Activated CD4-positive, CD25-positive, alpha-beta regulatory T cell treated with anti-CD3 and anti-CD28 coated beads, Interleukin-2, amount 50 U/mL, for 72 hours (primary cell): ENCODE measurements around the gene POLR1A.

Source experiments
- DNase-seq: peaks from one replicate; pipeline ENCODE4 v3.0.0; 2021

Gene POLR1A

DNA sequence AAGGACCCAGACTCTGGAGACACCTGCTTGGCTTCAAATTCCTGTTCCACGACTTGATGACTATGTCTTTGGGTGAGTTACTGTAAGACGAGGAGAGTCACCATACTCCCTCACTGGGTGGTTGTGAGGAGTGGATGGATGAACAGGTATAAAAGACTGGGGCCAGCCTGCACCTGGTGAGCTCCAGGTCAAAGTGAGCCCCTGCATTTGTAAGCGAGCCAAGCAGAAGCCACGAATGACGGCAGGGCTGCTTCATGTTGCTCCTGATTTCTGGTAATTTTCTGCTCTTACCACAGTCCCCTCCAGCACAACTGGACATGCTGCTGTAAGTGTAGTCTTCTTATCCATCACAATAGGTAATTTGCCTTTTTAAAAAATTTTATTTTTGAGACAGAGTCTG is 86.6 kb downstream of the POLR1A start:
- DNase-seq: no peak

DNA sequence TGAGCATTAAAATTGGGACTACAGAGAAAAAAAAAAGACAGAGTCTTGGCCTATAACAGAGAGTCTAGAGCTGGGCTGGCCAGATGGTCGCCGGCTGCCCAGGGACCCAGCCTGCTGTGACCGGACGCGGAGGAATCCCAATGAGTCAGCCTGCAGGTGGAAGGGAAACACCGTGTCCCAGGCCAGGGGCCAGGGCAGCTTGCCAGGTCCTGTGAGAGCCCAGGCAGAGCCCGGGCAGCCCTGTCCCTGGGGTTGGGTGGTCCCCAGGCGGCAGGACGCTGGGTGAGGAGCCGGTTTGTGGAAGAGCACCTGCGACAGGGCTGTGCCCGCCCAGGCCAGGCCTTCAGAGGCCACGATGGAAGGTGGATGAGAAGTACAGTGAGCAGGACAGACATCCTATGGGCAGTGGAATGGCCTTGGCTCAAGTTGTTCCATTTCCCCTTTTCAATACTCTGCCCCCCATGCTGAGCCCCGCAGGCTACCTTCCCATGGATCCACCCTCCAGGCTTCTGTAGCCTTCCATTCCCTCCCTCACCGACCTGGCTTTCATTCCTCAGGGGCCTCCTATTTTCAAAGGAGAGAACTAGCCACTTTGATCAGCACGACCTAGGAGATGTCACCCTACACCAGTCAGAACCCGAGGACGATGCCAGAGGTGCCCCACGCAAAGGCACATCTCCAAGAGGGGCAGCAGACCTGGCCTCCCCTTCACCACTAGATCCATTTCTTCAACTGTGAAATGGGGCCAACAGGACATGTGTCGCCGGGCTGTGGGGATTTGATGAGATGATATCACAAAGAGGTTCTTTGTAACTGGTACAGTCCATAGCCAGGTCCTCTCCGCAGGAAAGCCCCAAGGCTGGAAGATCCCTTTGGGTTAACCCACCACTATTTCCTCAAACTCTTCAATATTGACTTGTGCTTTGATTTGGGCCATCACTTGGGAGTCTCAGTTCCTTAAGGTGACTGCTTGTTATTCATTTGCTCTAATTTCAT is 87.5 kb downstream of the POLR1A start:
- DNase-seq: no peak

GRCh38 chr2:86016581-86016980 is 89.1 kb downstream of the POLR1A start:
- DNase-seq: no peak

DNA sequence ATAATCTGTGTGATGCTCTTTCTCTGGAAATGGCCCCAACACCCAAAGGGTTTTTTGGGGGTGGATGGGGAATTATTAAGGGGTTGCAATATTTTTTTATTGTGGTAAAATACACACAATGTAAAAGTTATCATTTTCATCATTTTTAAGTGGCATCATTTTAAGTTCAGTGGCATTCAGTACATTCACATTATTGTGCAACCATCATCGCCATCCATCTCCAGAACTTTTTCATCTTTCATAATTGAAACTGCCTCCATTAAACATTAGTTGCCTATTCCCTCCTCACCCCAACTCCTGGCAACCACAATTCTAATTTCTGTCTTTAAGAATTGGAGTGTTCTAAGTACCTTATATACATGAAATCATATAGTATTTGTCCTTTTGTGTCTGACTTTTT is 90.0 kb downstream of the POLR1A start:
- DNase-seq: no peak

DNA sequence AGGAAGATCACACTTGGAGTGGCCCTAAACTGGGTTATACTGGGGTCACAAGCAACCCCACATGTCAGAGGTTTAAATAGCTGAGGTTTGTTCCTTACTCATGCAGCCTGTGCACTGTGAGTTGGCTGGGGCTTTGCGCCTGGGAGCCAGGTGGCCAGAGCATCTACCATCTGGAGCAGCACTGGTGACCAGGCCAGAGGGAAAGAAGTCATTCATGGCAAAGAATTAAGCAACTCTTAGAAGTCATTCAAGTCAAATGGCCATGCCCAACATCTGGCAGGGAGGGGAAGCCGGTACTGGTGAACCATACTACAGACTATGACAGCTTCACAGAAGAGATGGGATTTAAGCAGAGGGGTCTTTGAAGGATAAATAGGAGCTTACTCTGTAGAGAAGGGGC is 90.7 kb downstream of the POLR1A start:
- DNase-seq: peak; percentile 4

DNA sequence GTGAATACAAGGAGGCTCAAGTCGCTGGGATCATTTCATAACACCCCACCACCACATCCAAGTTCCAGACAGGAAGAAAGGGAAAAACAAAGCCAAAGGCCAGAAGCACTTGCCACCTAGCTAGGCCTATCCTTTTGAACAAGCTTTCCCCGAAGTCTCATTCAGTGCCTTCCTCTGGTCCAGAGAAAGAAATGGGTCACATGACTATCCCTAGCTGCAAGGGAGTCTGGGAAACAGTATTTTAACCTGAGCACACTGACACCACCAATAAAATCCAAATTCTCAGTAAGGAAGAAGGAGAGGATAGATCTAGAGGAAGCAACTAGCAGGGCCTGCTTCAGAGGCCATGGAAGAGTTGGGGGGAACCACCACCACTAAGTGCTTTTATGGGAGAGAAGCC is 91.2 kb downstream of the POLR1A start:
- peak; percentile 3 for DNase-seq

DNA sequence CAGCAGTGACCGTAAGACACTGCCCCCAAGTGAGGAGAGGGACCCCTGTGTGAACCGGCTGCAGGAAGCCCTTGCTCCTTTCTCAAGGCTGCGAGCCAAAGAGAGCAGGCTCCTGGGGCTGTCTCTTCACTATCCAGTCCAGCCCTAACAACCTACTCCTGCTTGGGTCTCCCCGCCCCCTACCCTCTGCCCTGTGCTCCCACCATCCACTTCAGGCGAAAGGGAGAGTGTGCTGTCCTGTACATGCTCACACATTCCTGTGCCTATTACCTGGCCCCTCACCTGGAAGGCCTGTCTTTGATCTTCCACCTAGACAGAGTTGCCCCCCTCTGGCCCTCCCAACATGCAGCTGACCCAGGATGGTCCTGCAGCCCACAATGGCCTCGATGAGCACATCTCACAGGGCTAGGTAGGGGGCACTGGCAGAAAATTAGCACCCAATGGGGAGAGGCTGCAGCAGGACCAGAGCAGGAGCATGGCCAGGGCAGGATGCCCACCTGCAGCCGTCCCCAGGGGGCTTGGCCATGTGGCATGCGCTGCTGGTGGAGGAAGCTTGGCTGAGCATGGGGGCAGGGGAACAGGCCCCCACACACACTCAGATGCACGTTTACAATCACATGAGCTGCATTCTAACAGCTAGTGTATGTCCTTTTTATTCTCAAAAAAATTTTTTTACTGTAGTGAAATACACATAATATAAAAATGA is 93.5 kb downstream of the POLR1A start:
- no peak for DNase-seq

DNA sequence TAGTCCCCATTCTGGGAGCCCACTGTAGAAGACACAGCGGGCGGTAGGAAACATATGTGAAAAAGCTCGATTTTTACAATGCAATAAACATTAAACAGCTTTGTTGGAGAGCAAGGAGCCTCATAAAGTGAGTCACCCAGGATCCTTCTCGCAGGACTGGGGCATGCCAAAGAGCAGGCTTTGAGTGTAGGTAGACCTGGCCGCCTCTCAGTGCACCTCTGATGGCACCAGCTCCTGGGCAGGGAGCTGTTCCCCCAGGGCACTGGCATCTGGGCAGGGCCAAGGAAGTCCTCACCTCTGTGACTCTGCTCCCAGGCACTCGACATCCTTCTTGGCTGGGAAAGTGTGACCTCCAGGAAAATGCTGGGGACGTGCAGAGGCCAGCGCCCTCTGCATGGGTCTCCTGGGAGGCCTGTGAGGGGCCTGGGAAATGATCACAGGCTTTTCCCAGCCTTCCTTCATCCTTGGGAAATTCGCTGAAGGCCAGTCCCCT is 94.2 kb downstream of the POLR1A start:
- DNase-seq: no peak

DNA sequence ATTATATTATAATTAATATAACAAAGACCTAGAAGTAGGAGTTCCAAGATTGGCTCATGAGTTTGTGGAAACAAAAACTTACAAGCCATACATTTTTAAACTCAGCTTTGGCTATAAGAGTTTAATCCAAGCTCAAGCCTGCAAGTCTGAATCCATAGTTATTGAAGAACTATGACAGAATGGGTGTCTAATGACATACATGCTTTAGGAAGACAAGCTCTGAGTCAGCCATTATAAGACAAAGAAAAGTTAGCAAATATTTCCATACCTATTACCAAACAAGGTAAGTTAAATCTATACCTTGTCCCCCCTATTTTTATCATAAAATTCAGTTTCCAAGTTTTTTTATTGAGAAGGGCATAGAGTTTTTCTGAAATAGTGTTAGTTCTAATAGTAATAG is 95.6 kb downstream of the POLR1A start:
- DNase-seq: no peak

- no peak for DNase-seq
Measured at GRCh38 chr2:86006524-86006923, 99.2 kb downstream of the POLR1A start.

DNA sequence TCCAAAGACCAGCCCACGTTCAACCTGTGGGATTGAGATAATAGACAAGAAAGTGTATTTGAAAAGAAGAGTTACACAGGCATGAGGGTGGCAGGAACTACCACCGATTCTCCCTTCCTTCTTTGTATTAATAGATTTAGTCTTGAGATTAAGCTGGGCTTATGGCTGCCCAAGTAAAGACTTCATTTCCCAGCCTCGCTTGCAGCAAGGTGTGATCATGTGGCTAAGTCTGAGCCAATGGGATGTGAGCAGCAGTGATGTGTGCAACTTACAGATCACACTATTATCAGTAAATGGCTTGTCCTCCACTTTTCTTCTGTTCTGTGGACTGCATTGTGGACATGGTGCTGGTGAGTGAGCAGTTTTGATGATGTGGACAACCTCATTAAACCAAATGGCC is 101.7 kb downstream of the POLR1A start:
- DNase-seq: peak; percentile 12

GRCh38 chr2:86003104-86003503 is 102.6 kb downstream of the POLR1A start:
- DNase-seq: peak; percentile 18

- DNase-seq: no peak
Measured at GRCh38 chr2:86002375-86002774, 103.3 kb downstream of the POLR1A start.

DNA sequence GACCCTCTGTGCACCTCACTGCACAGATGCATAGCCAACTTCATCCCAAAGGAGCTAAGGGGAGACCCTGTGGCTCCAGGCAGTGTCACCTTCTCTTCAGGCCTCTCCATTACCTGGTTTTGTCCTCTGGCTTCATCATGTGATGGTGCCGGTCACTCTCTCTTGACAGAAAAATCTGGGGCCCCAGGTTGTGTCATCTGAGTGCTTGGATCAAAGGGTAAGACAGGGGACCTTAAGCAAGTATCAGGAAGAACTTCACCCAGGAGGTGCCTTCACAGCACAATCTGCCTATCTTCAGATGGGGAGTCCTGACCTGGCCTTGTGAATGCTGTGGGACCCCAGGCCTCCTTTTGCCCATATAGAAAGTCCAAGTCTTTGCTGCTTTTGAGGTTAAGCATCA is 104.4 kb downstream of the POLR1A start:
- DNase-seq: no peak

DNA sequence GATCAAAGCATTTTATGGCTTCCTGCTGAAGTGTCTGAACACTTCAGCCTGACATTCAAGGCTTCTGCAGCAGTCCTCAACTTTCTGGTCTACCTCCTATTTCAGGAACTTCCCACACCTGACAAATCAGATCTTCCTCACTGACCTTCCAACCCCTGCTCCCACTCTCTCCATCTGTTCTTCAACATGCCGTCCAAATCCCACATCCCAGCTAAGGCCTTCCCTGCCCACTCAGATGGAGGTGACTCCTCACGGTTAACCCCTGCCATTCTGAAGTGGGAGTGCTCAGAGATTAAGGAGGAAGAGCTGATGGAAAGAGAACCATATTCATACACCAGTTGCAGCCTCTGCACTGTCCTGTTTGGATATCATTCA is 104.8 kb downstream of the POLR1A start:
- DNase-seq: peak; percentile 20

DNA sequence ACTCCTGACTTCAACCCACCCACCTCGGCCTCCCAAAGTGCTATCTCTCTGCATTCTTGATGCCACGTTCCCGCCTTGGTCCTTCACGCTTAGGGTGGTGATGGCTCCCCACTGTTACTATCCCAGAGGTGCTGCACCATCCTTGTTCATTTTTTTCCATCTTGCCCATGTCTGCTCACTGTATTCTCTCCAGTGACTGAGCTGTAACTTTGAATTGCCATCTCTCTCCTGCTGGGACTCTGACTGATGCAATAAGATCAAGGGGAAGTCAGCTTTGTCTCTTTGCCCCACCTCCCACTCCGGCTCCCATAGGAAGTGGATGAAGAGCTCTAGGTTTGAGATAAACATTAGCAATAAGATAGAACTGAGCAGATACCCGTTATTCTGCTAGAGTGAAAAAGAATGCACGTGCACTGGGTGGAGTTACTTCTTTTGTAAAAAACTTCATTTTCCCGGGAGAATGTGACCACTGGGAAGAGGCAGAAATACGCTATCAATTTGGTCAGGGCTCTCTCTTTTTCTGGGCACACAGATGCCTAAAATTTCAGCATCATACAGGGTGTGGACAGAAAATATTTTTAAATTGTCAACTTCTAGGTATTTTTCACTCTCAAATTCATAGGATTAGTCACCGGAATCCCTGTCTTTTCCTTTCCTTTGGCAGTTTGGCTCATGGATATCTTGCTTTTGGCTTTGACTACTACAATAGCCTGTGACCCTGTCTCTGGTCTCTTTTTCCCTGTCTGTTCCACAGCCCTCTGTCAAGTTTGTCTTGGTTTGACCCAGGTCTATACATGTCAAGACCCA is 105.4 kb downstream of the POLR1A start:
- DNase-seq: peak; percentile 6

DNA sequence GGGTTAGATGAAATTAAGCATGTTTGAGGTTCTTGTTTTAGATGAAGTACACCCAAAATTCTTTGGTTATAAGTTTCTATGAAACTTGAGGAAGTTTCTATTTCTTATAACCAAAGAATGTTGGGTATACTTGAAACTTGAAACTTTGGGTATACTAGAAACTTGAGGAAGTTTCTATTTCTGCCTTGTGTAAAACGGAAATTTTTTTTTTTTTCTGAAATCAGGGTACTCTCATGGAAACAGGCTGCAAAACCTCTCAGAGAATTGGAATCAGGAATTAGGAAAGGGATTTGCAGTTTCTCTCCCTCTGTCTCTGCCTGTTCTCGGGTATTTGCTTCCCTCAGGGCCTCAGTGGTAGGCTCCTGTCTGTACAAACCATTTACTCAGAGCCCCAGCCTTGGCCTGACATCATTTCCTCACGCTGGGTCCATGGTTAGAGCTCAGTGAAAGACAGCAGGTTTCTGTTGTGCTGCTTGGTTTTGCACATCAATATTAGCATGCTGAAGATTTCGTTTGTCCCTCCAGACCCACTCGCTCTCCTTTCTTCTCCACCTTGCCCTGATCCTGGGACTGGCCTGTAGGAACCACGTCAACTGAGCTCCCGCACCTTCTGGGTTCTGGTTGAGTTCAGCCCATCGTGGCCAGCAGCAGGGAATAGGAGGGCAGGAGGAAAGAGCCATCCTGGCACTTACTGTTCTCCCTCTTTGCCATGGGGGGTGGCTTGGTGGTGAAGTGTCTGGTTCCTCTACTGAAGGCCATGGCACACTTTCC is 106.4 kb downstream of the POLR1A start:
- DNase-seq: peak; percentile 40

- no peak for DNase-seq
Measured at GRCh38 chr2:85998071-85998991, 107.4 kb downstream of the POLR1A start.

GRCh38 chr2:85997017-85997970 is 108.4 kb downstream of the POLR1A start:
- DNase-seq: no peak

DNA sequence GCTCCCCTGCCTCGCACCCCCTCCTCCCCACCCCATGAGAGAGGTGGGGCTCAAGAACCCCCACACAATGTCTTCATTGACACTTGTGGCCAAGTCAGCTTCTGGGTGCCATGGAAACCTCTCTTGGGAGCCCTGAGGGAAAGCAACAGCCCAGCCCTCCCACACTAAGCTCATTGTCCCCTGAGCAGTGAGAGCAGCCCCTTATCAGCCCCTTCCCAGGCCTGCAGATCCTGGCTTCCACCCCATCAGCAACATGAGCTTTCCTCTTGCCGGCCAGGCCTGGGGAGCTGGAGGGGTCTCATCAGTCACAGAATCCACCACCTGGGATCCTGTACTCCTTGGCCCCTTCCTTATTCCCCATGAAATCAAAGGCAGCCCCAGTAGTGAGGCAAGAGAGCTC is 109.1 kb downstream of the POLR1A start:
- no peak for DNase-seq
